A549 treated with ZK216348 at 1 μM for 4 hours (cell line): ENCODE data around the gene RILP. TPM values are rescaled to one million over a fixed set of nuclear protein-coding genes. Genes with fewer than 3 reads are reported as not detected.

Experiments
- total RNA-seq: library from RNA; stranded (reverse); fragments of 200-300 nt; extraction: Qiagen RNA extraction; gene quantifications from 5 replicates; pipeline ENCODE4 v1.2.3, GENCODE V29; 2022; ENCODE audit warnings: low read depth

RILP gene
- total RNA-seq: 10.2 to 17.6 TPM (median 16.4 TPM) in 5 replicates

GRCh38 chr17:1649844-1650501 is at the start of gene RILP:
RILP (minus strand) TSS chr17:1649866; CDS start chr17:1649804, 62 bp downstream.

GRCh38 chr17:1684378-1685189 is 34.9 kb upstream of the RILP start, which contains the start of gene PRPF8:
PRPF8 (minus strand) TSS chr17:1684867; CDS start chr17:1684571, 296 bp downstream.

GRCh38 chr17:1645207-1646171 is 4.2 kb downstream of the RILP start, which contains the start of gene SCARF1:
SCARF1 (minus strand) TSS chr17:1645732; CDS start chr17:1645697, 35 bp downstream.

GRCh38 chr17:1627982-1628855 is 21.4 kb downstream of the RILP start, which contains the start of gene SLC43A2:
SLC43A2 (minus strand) TSS chr17:1628834; CDS start chr17:1627874, 960 bp downstream.

Other genes with a start within 250 kb of the RILP start
- gene YWHAE, start 249.6 kb downstream of the RILP start, total RNA-seq: 566 to 1,263 TPM (median 589 TPM) in 5 replicates
- 64.2 to 90.7 TPM (median 84.9 TPM) in 5 replicates for gene CRK, start 193.6 kb downstream of the RILP start, total RNA-seq
- 85.5 to 152 TPM (median 144 TPM) in 5 replicates for gene MYO1C, start 157.2 kb downstream of the RILP start, total RNA-seq
- gene INPP5K, start 133.3 kb downstream of the RILP start, total RNA-seq: 15.9 to 28.7 TPM (median 24.0 TPM) in 5 replicates
- 60.7 to 75.6 TPM (median 69.3 TPM) in 5 replicates for gene PITPNA, start 87.1 kb downstream of the RILP start, total RNA-seq
- 2.7 to 7.2 TPM (median 6.3 TPM) in 5 replicates for gene SLC43A2, start 21.0 kb downstream of the RILP start, total RNA-seq
- 0.25 to 0.39 TPM (median 0.33 TPM) in 5 replicates for gene SCARF1, start 4.1 kb downstream of the RILP start, total RNA-seq
- gene PRPF8, start 35.0 kb upstream of the RILP start, total RNA-seq: 238 to 286 TPM (median 264 TPM) in 5 replicates
- gene TLCD2, start 60.5 kb upstream of the RILP start, total RNA-seq: 1.3 to 2.0 TPM (median 1.6 TPM) in 5 replicates
- gene WDR81, start 74.8 kb upstream of the RILP start, total RNA-seq: 13.2 to 33.0 TPM (median 29.4 TPM) in 5 replicates
- 1.7 to 3.1 TPM (median 2.3 TPM) in 5 replicates for gene SERPINF2, start 93.0 kb upstream of the RILP start, total RNA-seq
- 0.99 to 2.3 TPM (median 1.6 TPM) in 5 replicates for gene SERPINF1, start 112.2 kb upstream of the RILP start, total RNA-seq
- 6.8 to 10.2 TPM (median 9.4 TPM) in 5 replicates for gene SMYD4, start 180.0 kb upstream of the RILP start, total RNA-seq
- 61.3 to 80.6 TPM (median 72.8 TPM) in 5 replicates for gene RPA1, start 180.1 kb upstream of the RILP start, total RNA-seq